SHP77 (cell line): Measurements from ENCODE around the gene CHKB.
A peak's percentile ranks its signal among the peaks of the same experiment; 100 is the strongest.
"Not testable (repeated sequence)": the region's sequence is repeated elsewhere in the genome, so short reads cannot be mapped to it uniquely, and the experiment has no call there.

Source experiments
- DNase-seq, 2 experiments: peaks; one replicate each; lab custom pipeline; 2025; lab: John Stamatoyannopoulos, UW

Gene CHKB

GRCh38 chr22:50582493-50583293 is at the start of gene CHKB:
Gene CHKB, minus strand, starts transcription at chr22:50582849. Its CDS starts 68 bp downstream, at chr22:50582781.
- DNase-seq, result peak; percentile 99

- no peak for DNase-seq
These were observed 47.7 kb upstream of the CHKB start for GRCh38 chr22:50630376-50630775.

- DNase-seq, result no peak
These were observed 46.0 kb upstream of the CHKB start for GRCh38 chr22:50628543-50629134.

- DNase-seq, result peak; percentile 63 to 73
These were observed 45.2 kb upstream of the CHKB start, which contains the start of gene ARSA for GRCh38 chr22:50627642-50628542. Gene ARSA, minus strand, starts transcription at chr22:50628152. Its CDS starts 373 bp downstream, at chr22:50627779.

GRCh38 chr22:50626850-50627641 is 44.4 kb upstream of the CHKB start:
- DNase-seq, result peak in 1 of 2 experiments; percentile 23

GRCh38 chr22:50626314-50626849 is 43.7 kb upstream of the CHKB start:
- no peak for DNase-seq

- no peak for DNase-seq
These were observed 43.1 kb upstream of the CHKB start for GRCh38 chr22:50625568-50626313.

GRCh38 chr22:50625131-50625567 is 42.5 kb upstream of the CHKB start:
- DNase-seq, result no peak

GRCh38 chr22:50624347-50625130 is 41.9 kb upstream of the CHKB start:
- no peak for DNase-seq

GRCh38 chr22:50622723-50623327 is 40.2 kb upstream of the CHKB start:
- DNase-seq, result peak; percentile 94 to 96

- DNase-seq, result peak in 1 of 2 experiments; percentile 56
These were observed 39.5 kb upstream of the CHKB start for GRCh38 chr22:50621948-50622722.

GRCh38 chr22:50621356-50621880 is 38.8 kb upstream of the CHKB start:
- DNase-seq, result no peak

- DNase-seq, result peak; percentile 44 to 46
These were observed 38.1 kb upstream of the CHKB start for GRCh38 chr22:50620593-50621355.

GRCh38 chr22:50614296-50614695 is 31.6 kb upstream of the CHKB start:
- not testable (repeated sequence) for DNase-seq

GRCh38 chr22:50613291-50613981 is 30.8 kb upstream of the CHKB start:
- peak; percentile 77 to 92 for DNase-seq

- peak; percentile 37 to 38 for DNase-seq
These were observed 30.0 kb upstream of the CHKB start for GRCh38 chr22:50612528-50613221.
